ENCODE measurements around the gene SLC25A20.

The SLC25A20 gene

GRCh38 chr3:48848816-48849515 is 49.7 kb downstream of the SLC25A20 start:
- no peak for DNase-seq (ENCODE audit: low read depth)
- no peak for TF ChIP-seq CTCF (IDR thresholded peaks at IDR 0.05; ENCODE audit: low read depth, low read length, missing control alignments)
- no peak overlapping the region for H3K4me3 ChIP-seq (ENCODE audit: low read depth, low read length)
- in situ Hi-C loops (cut with HindIII; ENCODE audit: low sequenced_read_pairs) = no loop called here

GRCh38 chr3:48847504-48848423 is 50.9 kb downstream of the SLC25A20 start, which contains the start of gene PRKAR2A:
TSS of gene PRKAR2A (minus strand) at chr3:48847874. CDS start at chr3:48847596, 278 bp downstream.
- in situ Hi-C loops (cut with HindIII; ENCODE audit: low sequenced_read_pairs) = no loop called here
- peak within 1 kb of the TSS; percentile 79 for H3K4me3 ChIP-seq (ENCODE audit: low read depth, low read length)
- peak; percentile 53 for DNase-seq (ENCODE audit: low read depth)
- no peak for TF ChIP-seq CTCF (IDR thresholded peaks at IDR 0.05; ENCODE audit: low read depth, low read length, missing control alignments)

- in situ Hi-C loops (cut with HindIII; ENCODE audit: low sequenced_read_pairs) = no loop called here
- no peak for TF ChIP-seq CTCF (IDR thresholded peaks at IDR 0.05; ENCODE audit: low read depth, low read length, missing control alignments)
- H3K4me3 ChIP-seq (ENCODE audit: low read depth, low read length) = peak overlapping the region; percentile 79
- peak; percentile 52 for DNase-seq (ENCODE audit: low read depth)
Observed at GRCh38 chr3:48847053-48847503, 51.6 kb downstream of the SLC25A20 start.

GRCh38 chr3:48845170-48845569 is 53.5 kb downstream of the SLC25A20 start:
- in situ Hi-C loops (cut with HindIII; ENCODE audit: low sequenced_read_pairs) = no loop called here
- DNase-seq (ENCODE audit: low read depth) = no peak
- no peak for TF ChIP-seq CTCF (IDR thresholded peaks at IDR 0.05; ENCODE audit: low read depth, low read length, missing control alignments)
- no peak overlapping the region for H3K4me3 ChIP-seq (ENCODE audit: low read depth, low read length)

- H3K4me3 ChIP-seq (ENCODE audit: low read depth, low read length) = no peak overlapping the region
- no peak for DNase-seq (ENCODE audit: low read depth)
- TF ChIP-seq CTCF (IDR thresholded peaks at IDR 0.05; ENCODE audit: low read depth, low read length, missing control alignments) = no peak
- in situ Hi-C loops (cut with HindIII; ENCODE audit: low sequenced_read_pairs) = no loop called here
Observed at GRCh38 chr3:48837163-48837562, 61.5 kb downstream of the SLC25A20 start.

- no peak overlapping the region for H3K4me3 ChIP-seq (ENCODE audit: low read depth, low read length)
- in situ Hi-C loops (cut with HindIII; ENCODE audit: low sequenced_read_pairs) = no loop called here
- TF ChIP-seq CTCF (IDR thresholded peaks at IDR 0.05; ENCODE audit: low read depth, low read length, missing control alignments) = no peak
- no peak for DNase-seq (ENCODE audit: low read depth)
Observed at GRCh38 chr3:48835650-48836366, 62.9 kb downstream of the SLC25A20 start.

All from astrocyte of the cerebellum (primary cell).